Peyer's patch (tissue), 4 donors: ENCODE results near the gene DNM3. TPM values are rescaled to one million over a fixed set of nuclear protein-coding genes. Genes with fewer than 3 reads are reported as not detected.
A peak's percentile ranks its signal among the peaks of the same experiment; 100 is the strongest.

ENCODE experiments used
- DNase-seq, 3 donors: peaks; one replicate each; pipeline ENCODE4 v3.0.0-alpha.2; 2017 to 2019
- H3K27ac ChIP-seq, 4 donors: fragments of 200-600 bp; sonication (generic); one replicate each; pipeline ENCODE4 v1.5.1; 2016 to 2019
- H3K27me3 ChIP-seq, 2 donors: fragments of 200-600 bp; sonication (generic); one replicate each; pipeline ENCODE4 v1.5.1; 2019
- H3K36me3 ChIP-seq, 3 donors: fragments of 200-600 bp; sonication (generic); one replicate each; pipeline ENCODE4 v1.5.1; 2016 to 2019
- H3K4me1 ChIP-seq, 4 donors: fragments of 200-600 bp; sonication (generic); one replicate each; pipeline ENCODE4 v1.5.1; 2016 to 2019
- H3K4me3 ChIP-seq, 4 donors: fragments of 200-600 bp; sonication (generic); 1 replicate in 3 of 4; 2 replicates in 1 of 4; pipeline ENCODE4 v1.5.1; 2016 to 2019; ENCODE audit warnings: mild to moderate bottlenecking in 1 of 4
- H3K9me3 ChIP-seq, 4 donors: fragments of 200-600 bp; sonication (generic); one replicate each; pipeline ENCODE4 v1.5.1; 2016 to 2019; ENCODE audit warnings: mild to moderate bottlenecking in 1 of 4
- POLR2A ChIP-seq, 2 donors: fragments of 450-650 bp; IDR thresholded peaks; one replicate each; pipeline ENCODE4 v1.5.1; 2017; ENCODE audit warnings: antibody characterized with exemption in 2 of 2, mild to moderate bottlenecking in 2 of 2, moderate library complexity in 2 of 2
- total RNA-seq, 4 donors: library from RNA; depleted of rRNA; stranded (reverse); fragments of >200 nt; gene quantifications; one replicate each; pipeline ENCODE4 v1.1.0, GENCODE V29; 2016
- TF ChIP-seq, protein P1 (sequence below), 6 experiments: fragments of 450-650 bp in 4 of 6; fragments of 200-600 bp in 2 of 6; sonication (generic) in 1 of 6; IDR thresholded peaks; one replicate each; pipeline ENCODE4 v1.5.1; 2017 to 2019; ENCODE audit warnings: antibody characterized with exemption in 6 of 6, mild to moderate bottlenecking in 3 of 6, moderate library complexity in 1 of 6

DNM3 gene
- total RNA-seq, 4 donors from 2014 or later, result 1.4 to 11.6 (median 2.0) TPM

DNA sequence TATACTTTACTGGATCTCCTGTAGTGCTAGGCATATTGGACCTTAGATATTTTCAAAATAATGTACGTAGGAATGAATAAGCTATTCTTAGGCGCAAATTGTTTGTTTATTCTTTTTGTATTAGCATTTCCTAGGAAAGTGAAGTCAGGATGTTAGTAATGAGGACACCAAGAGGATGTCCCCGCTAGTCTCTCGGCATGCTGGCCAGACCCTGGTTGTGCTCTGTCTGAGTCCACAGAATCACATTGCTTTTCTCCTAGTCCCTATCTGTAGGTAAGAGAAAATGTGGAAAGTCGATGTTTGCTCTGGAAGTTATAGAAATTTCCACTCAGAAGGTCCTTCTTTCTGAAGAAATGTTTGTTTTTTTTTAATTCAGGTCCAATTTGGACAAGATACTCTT lies 31.1 kb downstream of the DNM3 start:
- Histone ChIP-seq H3K4me3 (no peak overlapping the region), H3K36me3 (no peaks in the 10 kb centered on the region), H3K27me3 (no peaks in the 10 kb centered on the region), H3K9me3 (no peaks in the 10 kb centered on the region), H3K4me1 (no peaks in the 10 kb centered on the region), H3K27ac (no peak overlapping the region)
- DNase-seq, result no peak
- no peak for TF ChIP-seq POLR2A (IDR thresholded peaks at IDR 0.05)
- TF ChIP-seq, protein P1, sequence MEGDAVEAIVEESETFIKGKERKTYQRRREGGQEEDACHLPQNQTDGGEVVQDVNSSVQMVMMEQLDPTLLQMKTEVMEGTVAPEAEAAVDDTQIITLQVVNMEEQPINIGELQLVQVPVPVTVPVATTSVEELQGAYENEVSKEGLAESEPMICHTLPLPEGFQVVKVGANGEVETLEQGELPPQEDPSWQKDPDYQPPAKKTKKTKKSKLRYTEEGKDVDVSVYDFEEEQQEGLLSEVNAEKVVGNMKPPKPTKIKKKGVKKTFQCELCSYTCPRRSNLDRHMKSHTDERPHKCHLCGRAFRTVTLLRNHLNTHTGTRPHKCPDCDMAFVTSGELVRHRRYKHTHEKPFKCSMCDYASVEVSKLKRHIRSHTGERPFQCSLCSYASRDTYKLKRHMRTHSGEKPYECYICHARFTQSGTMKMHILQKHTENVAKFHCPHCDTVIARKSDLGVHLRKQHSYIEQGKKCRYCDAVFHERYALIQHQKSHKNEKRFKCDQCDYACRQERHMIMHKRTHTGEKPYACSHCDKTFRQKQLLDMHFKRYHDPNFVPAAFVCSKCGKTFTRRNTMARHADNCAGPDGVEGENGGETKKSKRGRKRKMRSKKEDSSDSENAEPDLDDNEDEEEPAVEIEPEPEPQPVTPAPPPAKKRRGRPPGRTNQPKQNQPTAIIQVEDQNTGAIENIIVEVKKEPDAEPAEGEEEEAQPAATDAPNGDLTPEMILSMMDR (IDR thresholded peaks at IDR 0.05), result no peak

DNA sequence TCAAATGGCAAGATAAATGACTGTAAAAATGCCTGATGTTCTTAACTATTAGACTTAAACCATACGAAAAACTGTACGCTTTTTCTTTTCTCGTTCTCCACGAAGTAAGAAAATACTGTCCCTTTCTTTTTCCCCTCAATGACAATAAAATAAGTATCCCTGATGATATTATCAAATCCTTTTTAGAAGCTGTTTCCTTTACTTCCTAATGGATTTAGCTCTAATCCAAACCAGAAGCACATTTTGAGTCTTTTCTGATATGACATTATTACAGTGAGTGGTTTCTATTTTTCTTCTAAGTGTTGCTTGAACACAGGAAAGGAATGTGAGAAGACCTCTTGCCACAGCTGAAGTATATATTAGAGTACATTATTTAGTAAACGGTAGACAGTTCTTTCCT lies 32.4 kb downstream of the DNM3 start:
- Histone ChIP-seq H3K27me3 (no peaks in the 10 kb centered on the region), H3K4me1 (no peaks in the 10 kb centered on the region), H3K9me3 (no peaks in the 10 kb centered on the region), H3K27ac (no peak overlapping the region), H3K36me3 (no peaks in the 10 kb centered on the region), H3K4me3 (no peak overlapping the region)
- DNase-seq, result no peak
- TF ChIP-seq, protein P1 (IDR thresholded peaks at IDR 0.05), result no peak
- no peak for TF ChIP-seq POLR2A (IDR thresholded peaks at IDR 0.05)

DNA sequence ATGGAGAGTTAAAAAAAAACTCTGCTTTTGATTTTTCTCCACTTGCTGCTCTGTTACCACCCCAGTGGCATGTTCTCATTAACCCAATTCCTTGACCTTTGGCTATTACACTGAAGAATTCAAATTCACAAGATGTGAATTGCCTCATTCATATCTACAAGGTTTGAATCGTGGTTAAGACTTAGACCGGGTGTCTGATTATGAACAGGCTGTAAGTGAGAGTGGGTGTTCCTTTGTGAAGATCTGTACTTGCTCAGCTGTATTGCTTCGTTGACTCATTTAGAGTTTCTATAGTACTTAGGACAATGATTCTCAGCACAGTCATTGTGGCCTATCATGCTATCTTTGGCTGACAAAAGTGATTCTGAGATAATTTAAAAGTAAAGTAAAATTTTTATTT lies 36.4 kb downstream of the DNM3 start:
- no peaks in the 10 kb centered on the region for H3K4me1 ChIP-seq
- H3K27me3 ChIP-seq, result no peaks in the 10 kb centered on the region
- H3K27ac ChIP-seq, result no peak overlapping the region
- H3K9me3 ChIP-seq, result no peaks in the 10 kb centered on the region
- H3K4me3 ChIP-seq, result no peak overlapping the region
- no peak for DNase-seq
- TF ChIP-seq, protein P1 (IDR thresholded peaks at IDR 0.05), result no peak
- no peak for TF ChIP-seq POLR2A (IDR thresholded peaks at IDR 0.05)
- H3K36me3 ChIP-seq, result no peaks in the 10 kb centered on the region

DNA sequence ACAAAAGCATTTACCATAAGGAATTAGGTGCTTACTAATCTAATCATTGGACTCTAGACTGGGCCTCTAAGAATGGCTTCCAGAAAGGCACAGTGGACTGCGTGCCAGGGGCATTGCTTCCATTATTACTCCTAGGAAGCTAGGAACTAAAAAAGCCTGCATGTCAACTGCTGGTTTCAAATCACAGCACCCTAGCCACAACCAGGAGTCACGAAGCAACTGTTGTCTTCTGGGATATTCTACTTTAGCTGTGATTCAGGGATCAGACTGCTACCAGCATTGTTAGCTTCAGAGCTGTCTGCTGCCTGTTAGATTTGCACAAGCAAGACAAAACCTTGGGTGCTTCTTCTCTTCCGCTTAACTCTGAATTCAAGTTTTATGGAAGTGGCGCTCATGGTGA lies 38.3 kb downstream of the DNM3 start:
- no peak overlapping the region for H3K27ac ChIP-seq
- no peaks in the 10 kb centered on the region for H3K36me3 ChIP-seq
- no peaks in the 10 kb centered on the region for H3K9me3 ChIP-seq
- no peak for DNase-seq
- H3K27me3 ChIP-seq, result no peaks in the 10 kb centered on the region
- no peak for TF ChIP-seq POLR2A (IDR thresholded peaks at IDR 0.05)
- TF ChIP-seq, protein P1 (IDR thresholded peaks at IDR 0.05), result no peak
- H3K4me1 ChIP-seq, result no peaks in the 10 kb centered on the region
- H3K4me3 ChIP-seq, result no peak overlapping the region

DNA sequence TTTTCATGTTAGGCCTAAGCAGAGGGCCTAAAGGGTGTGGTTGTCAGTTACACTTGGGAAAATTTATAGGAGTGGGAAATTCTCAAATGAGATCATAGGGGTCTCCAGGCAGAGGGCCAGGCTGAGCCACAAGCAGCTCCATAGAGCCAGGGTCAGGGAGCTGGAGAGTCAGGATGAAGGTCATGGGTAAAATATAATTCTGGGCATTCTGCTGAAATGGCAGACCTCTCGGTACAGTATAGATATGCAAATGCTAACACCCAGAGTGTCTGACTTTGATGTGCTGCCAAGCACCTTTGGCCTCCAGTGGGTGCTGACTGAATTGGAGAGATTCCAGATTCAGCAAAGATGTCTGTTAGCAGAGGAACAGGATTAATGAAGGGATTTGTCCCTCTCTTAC lies 40.1 kb downstream of the DNM3 start:
- peak in 2 of 3 donors; percentile 45 to 49 for DNase-seq
- no peaks in the 10 kb centered on the region for H3K36me3 ChIP-seq
- TF ChIP-seq POLR2A (IDR thresholded peaks at IDR 0.05), result no peak
- TF ChIP-seq, protein P1 (IDR thresholded peaks at IDR 0.05), result no peak
- no peaks in the 10 kb centered on the region for H3K27me3 ChIP-seq
- H3K27ac ChIP-seq, result no peak overlapping the region
- no peak overlapping the region for H3K4me3 ChIP-seq
- H3K9me3 ChIP-seq, result no peaks in the 10 kb centered on the region
- H3K4me1 ChIP-seq, result no peaks in the 10 kb centered on the region

DNA sequence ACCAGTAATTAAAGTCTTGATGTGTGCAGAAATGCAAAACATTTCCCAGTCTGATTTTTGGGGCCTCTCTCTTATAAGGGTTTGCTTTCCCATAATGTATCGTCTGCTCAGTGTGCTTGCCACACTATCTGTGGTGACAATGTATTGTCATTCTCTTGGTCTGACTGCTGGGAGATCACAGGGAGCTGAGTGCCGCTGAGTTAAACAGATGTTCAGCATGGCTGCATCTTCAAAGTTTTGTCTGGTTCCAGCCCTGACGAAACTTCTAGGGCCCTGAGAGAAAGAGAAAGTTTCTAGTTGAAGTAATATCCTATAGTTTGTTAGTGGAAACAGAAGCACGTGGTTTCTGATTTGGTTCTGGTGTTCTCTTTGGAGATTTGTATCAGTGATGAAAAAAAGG lies 42.6 kb downstream of the DNM3 start:
- H3K27me3 ChIP-seq, result no peaks in the 10 kb centered on the region
- no peak overlapping the region for H3K4me3 ChIP-seq
- H3K27ac ChIP-seq, result no peak overlapping the region
- no peaks in the 10 kb centered on the region for H3K9me3 ChIP-seq
- H3K36me3 ChIP-seq, result no peaks in the 10 kb centered on the region
- TF ChIP-seq POLR2A (IDR thresholded peaks at IDR 0.05), result no peak
- TF ChIP-seq, protein P1 (IDR thresholded peaks at IDR 0.05), result no peak
- H3K4me1 ChIP-seq, result no peaks in the 10 kb centered on the region
- DNase-seq, result no peak
